Pancreas (tissue), 10 donors: Measurements from ENCODE around the gene SLC5A6. TPM values are rescaled to one million over a fixed set of nuclear protein-coding genes. Genes with fewer than 3 reads are reported as not detected.

Experiments used
- ATAC-seq, 4 donors: fragments of 200-7000 bp; cut with Tn5 transposase; one replicate each; pipeline versions ENCODE4 v1.8.0 to v1.9.1; 2020; ENCODE audit warnings: mild to moderate bottlenecking in 4 of 4, moderate library complexity in 4 of 4
- DNase-seq, 6 donors: peaks; one replicate each; pipeline ENCODE4 v3.0.0-alpha.2; 2020
- FAIRE-seq: peaks from 2 replicates; lab custom pipeline; 2012; peaks lifted over from hg19 to GRCh38; lab: Jason Lieb, UNC
- H3K27ac ChIP-seq, 4 donors: fragments of 200-600 bp; sonication (generic); 1 replicate in 3 of 4; 2 replicates in 1 of 4; pipeline versions ENCODE4 v1.5.0 to v1.8.0; 2020
- H3K27me3 ChIP-seq, 4 donors: fragments of 200-600 bp; one replicate each; pipeline ENCODE4 v1.8.0; 2021
- H3K36me3 ChIP-seq, 3 donors: fragments of 200-600 bp; sonication (generic) in 1 of 3; one replicate each; pipeline versions ENCODE4 v1.5.0 to v1.8.0; 2020 to 2021
- H3K4me1 ChIP-seq, 3 donors: fragments of 200-600 bp; one replicate each; pipeline ENCODE4 v1.8.0; 2021
- H3K4me3 ChIP-seq, 4 donors: fragments of 200-600 bp; sonication (generic) in 2 of 4; one replicate each; pipeline versions ENCODE4 v1.5.0 to v1.8.0; 2020 to 2021
- H3K9me3 ChIP-seq, 4 donors: fragments of 200-600 bp; one replicate each; pipeline ENCODE4 v1.8.0; 2021
- CTCF ChIP-seq, 4 donors: fragments of 200-600 bp; sonication (generic) in 3 of 4; IDR thresholded peaks; one replicate each; pipeline versions ENCODE4 v1.5.0 to v1.8.0; 2021; ENCODE audit warnings: antibody characterized with exemption in 4 of 4
- WGBS, 2 donors: extraction: QIAGEN DNeasy Blood & Tissue Kit; methylation state at CpG; one replicate each; pipeline ENCODE4 v1.1.7; 2013; 5-methylcytosine and 5-hydroxymethylcytosine counted together
- intact Hi-C, 3 donors: fragments of 100-400 bp; cut with DNase I; formaldehyde crosslinking; loops; one replicate each; pipeline versions ENCODE4 v1.11.1 to v1.14.2; 2022
- polyA plus RNA-seq, 2 donors: library from polyadenylated mRNA; stranded (reverse); fragments of 200-250 nt; gene quantifications; one replicate each; pipeline ENCODE4 v1.2.3, GENCODE V29; 2013
- total RNA-seq, 6 donors: library from RNA; stranded (reverse); fragmentation: NEBNext Ultra II Directional in 4 of 6; extraction: Animal tissue kit (Norgen Biotek cat#: 25700) in 4 of 6; gene quantifications; one replicate each; pipeline versions ENCODE4 v1.2.1 to v1.2.4, GENCODE V29; 2021 to 2023
- donor health status: healthy with polysubstance abuse.
- donor health status: DM: no; HTN: no; CAD: no; lungs with moderate emphysema.
- donor health status: DM: no; HTN: no; CAD: no.
- donor health status: control.
- donor health status: control.
- donor health status: Bipolar disorder and iron deficiency.
- donor health status: DM: yes; HTN: yes; CAD: no.
- donor health status: DM: no; HTN: no; CAD: no.
- donor health status: DM: no; HTN: no; CAD: no.
- donor health status: DM: yes; HTN: yes; CAD: no.

SLC5A6 gene
- total and polyA plus RNA-seq, 8 donors: 8.3 to 15.3 (median 14.7) TPM

GRCh38 chr2:27185331-27186026, 26.6 kb downstream of the SLC5A6 start:
- DNase-seq (no peak), FAIRE-seq (no peak), ATAC-seq (peak in 3 of 4 donors; percentile 53 to 62 (median 54))
- 28 to 42% methylated on average over 6 of the region's 6 CpGs for WGBS, 2 donors
- Histone ChIP-seq H3K27ac (peak overlapping the region in 1 of 4 donors; percentile 30), H3K4me1 (no peaks in the 10 kb centered on the region), H3K36me3 (no peaks in the 10 kb centered on the region), H3K27me3 (peaks cover 0 to 5% (median 0%) of the 10 kb centered on the region in 4 donors), H3K9me3 (no peaks in the 10 kb centered on the region), H3K4me3 (no peak overlapping the region)
- no peak for TF ChIP-seq CTCF (IDR thresholded peaks at IDR 0.05)
- intact Hi-C loops: no loop called here

- DNase-seq (no peak), ATAC-seq (no peak), FAIRE-seq (no peak)
- no peak for TF ChIP-seq CTCF (IDR thresholded peaks at IDR 0.05)
- Histone ChIP-seq H3K4me3 (no peak overlapping the region), H3K4me1 (no peaks in the 10 kb centered on the region), H3K27me3 (peaks cover 0 to 6% (median 0%) of the 10 kb centered on the region in 4 donors), H3K36me3 (no peaks in the 10 kb centered on the region), H3K9me3 (no peaks in the 10 kb centered on the region), H3K27ac (no peak overlapping the region)
- WGBS, 2 donors: 58 to 66% methylated on average over 4 of the region's 4 CpGs
- intact Hi-C loops: no loop called here
Observed at GRCh38 chr2:27184115-27184514, 28.0 kb downstream of the SLC5A6 start.

- FAIRE-seq (no peak), ATAC-seq (no peak), DNase-seq (no peak)
- Histone ChIP-seq H3K27me3 (peaks cover 0 to 6% (median 0%) of the 10 kb centered on the region in 4 donors), H3K4me3 (no peak overlapping the region), H3K27ac (no peak overlapping the region), H3K9me3 (no peaks in the 10 kb centered on the region), H3K4me1 (no peaks in the 10 kb centered on the region), H3K36me3 (no peaks in the 10 kb centered on the region)
- no peak for TF ChIP-seq CTCF (IDR thresholded peaks at IDR 0.05)
- intact Hi-C loops: no loop called here
- 61 to 67% methylated on average over 4 of the region's 4 CpGs for WGBS, 2 donors
Observed at GRCh38 chr2:27182346-27182745, 29.7 kb downstream of the SLC5A6 start.

- 32 to 38% methylated on average over 3 of the region's 3 CpGs for WGBS, 2 donors
- H3K27me3 ChIP-seq: peaks cover 0 to 6% (median 0%) of the 10 kb centered on the region in 4 donors
- H3K4me3 ChIP-seq: no peak overlapping the region
- no peaks in the 10 kb centered on the region for H3K36me3 ChIP-seq
- no peak for ATAC-seq
- H3K27ac ChIP-seq: no peak overlapping the region
- no peak for FAIRE-seq
- TF ChIP-seq CTCF (IDR thresholded peaks at IDR 0.05): no peak
- intact Hi-C loops: no loop called here
- no peaks in the 10 kb centered on the region for H3K4me1 ChIP-seq
- H3K9me3 ChIP-seq: no peaks in the 10 kb centered on the region
- DNase-seq: no peak
Observed at GRCh38 chr2:27179344-27180000, 32.6 kb downstream of the SLC5A6 start.

- no peak for ATAC-seq
- Histone ChIP-seq H3K36me3 (no peaks in the 10 kb centered on the region), H3K27ac (no peak overlapping the region), H3K27me3 (peaks cover 0 to 6% (median 0%) of the 10 kb centered on the region in 4 donors), H3K4me1 (no peaks in the 10 kb centered on the region), H3K4me3 (no peak overlapping the region), H3K9me3 (no peaks in the 10 kb centered on the region)
- no peak for FAIRE-seq
- 77 to 88% methylated on average over 3 of the region's 3 CpGs for WGBS, 2 donors
- intact Hi-C loops: no loop called here
- no peak for DNase-seq
- no peak for TF ChIP-seq CTCF (IDR thresholded peaks at IDR 0.05)
Observed at GRCh38 chr2:27178469-27178868, 33.6 kb downstream of the SLC5A6 start.
